Common myeloid progenitor, CD34-positive (primary cell): Measurements from ENCODE around the gene ALOX5AP. TPM values are rescaled to one million over a fixed set of nuclear protein-coding genes. Genes with fewer than 3 reads are reported as not detected.

Source experiments
- CTCF ChIA-PET: fragments of 350-600 bp; sonication (Branson Sonifier 250); formaldehyde crosslinking; loops from one replicate; lab custom pipeline; 2021; ENCODE audit warnings: antibody characterized with exemption; lab: Charles Lee
- POLR2A ChIA-PET: fragments of 350-600 bp; sonication (Branson Sonifier 250); formaldehyde crosslinking; loops from one replicate; lab custom pipeline; 2021; ENCODE audit warnings: antibody characterized with exemption; lab: Charles Lee
- DNase-seq, 3 donors: peaks; one replicate each; pipeline versions ENCODE4 v3.0.0 to v3.0.0-alpha.2; 2013
- H3K27ac ChIP-seq, 2 experiments: 1 replicate in 1 of 2; 2 replicates in 1 of 2; pipeline ENCODE4 v1.7.0; 2013; ENCODE audit warnings: inconsistent platforms in 2 of 2, low read length in 2 of 2, mild to moderate bottlenecking in 2 of 2, low read depth in 1 of 2, moderate library complexity in 1 of 2; ENCODE audit not compliant: severe bottlenecking in 2 of 2, insufficient read depth in 1 of 2, poor library complexity in 1 of 2
- H3K27me3 ChIP-seq, 5 experiments: replicated peaks in 2 of 5; 1 replicate in 3 of 5; 2 replicates in 2 of 5; pipeline versions ENCODE4 v1.6.1 to v1.7.0; 2013; ENCODE audit warnings: low read length in 4 of 5, mild to moderate bottlenecking in 2 of 5, moderate library complexity in 2 of 5, inconsistent platforms in 1 of 5; ENCODE audit not compliant: insufficient read depth in 5 of 5, control insufficient read depth in 4 of 5
- H3K36me3 ChIP-seq, 4 experiments: 1 replicate in 2 of 4; 2 replicates in 2 of 4; pipeline versions ENCODE4 v1.6.1 to v1.7.0; 2013; ENCODE audit warnings: low read length in 3 of 4, control low read depth in 1 of 4, mild to moderate bottlenecking in 1 of 4; ENCODE audit not compliant: control insufficient read depth in 4 of 4, insufficient read depth in 4 of 4
- H3K4me1 ChIP-seq, 4 experiments: 1 replicate in 3 of 4; 2 replicates in 1 of 4; pipeline versions ENCODE4 v1.6.1 to v1.7.1; 2013; ENCODE audit warnings: low read length in 3 of 4, mild to moderate bottlenecking in 3 of 4, control low read depth in 1 of 4, inconsistent platforms in 1 of 4, moderate library complexity in 1 of 4; ENCODE audit not compliant: control insufficient read depth in 4 of 4, insufficient read depth in 4 of 4; ENCODE audit errors: control extremely low read depth in 1 of 4
- H3K4me3 ChIP-seq, 7 experiments: 1 replicate in 4 of 7; 2 replicates in 3 of 7; pipeline versions ENCODE4 v1.5.1 to v1.7.0; 2013; ENCODE audit warnings: mild to moderate bottlenecking in 7 of 7, low read length in 6 of 7, moderate library complexity in 6 of 7, inconsistent platforms in 2 of 7, low read depth in 2 of 7, control low read depth in 1 of 7; ENCODE audit not compliant: insufficient read depth in 4 of 7, control insufficient read depth in 1 of 7; ENCODE audit errors: extremely low read depth in 1 of 7
- H3K9me3 ChIP-seq, 5 experiments: 1 replicate in 4 of 5; 2 replicates in 1 of 5; pipeline versions ENCODE4 v1.6.1 to v1.7.1; 2013; ENCODE audit warnings: low read length in 4 of 5, mild to moderate bottlenecking in 2 of 5, inconsistent platforms in 1 of 5, low read depth in 1 of 5, moderate library complexity in 1 of 5; ENCODE audit not compliant: control insufficient read depth in 4 of 5, insufficient read depth in 2 of 5; ENCODE audit errors: control extremely low read depth in 1 of 5
- WGBS: methylation state at CpG from one replicate; pipeline ENCODE4 v1.1.5; 2013; ENCODE audit not compliant: insufficient coverage; 5-methylcytosine and 5-hydroxymethylcytosine counted together
- polyA plus RNA-seq: library from polyadenylated mRNA; unstranded; fragments of 120-200 nt; gene quantifications from one replicate; pipeline ENCODE4 v1.2.1, GENCODE V29; 2013

ALOX5AP gene
- polyA plus RNA-seq = 10.7 TPM

- H3K9me3 ChIP-seq = no peaks in the 10 kb centered on the region
- no peaks in the 10 kb centered on the region for H3K36me3 ChIP-seq
- ChIA-PET CTCF (interaction anchor here (1.3 to 2.5 kb wide), 2 partner anchors 12 to 19 kb away, joined by 5 to 6 read pairs; no protein-coding TSS in a partner anchor), POLR2A (interaction anchor here (0.7 kb wide), 1 partner anchor 30 kb away, joined by 3 read pairs; no protein-coding TSS in a partner anchor)
- peak within 1 kb of the TSS in 3 of 7 experiments; percentile 48 to 85 (median 50) for H3K4me3 ChIP-seq
- no peaks in the 10 kb centered on the region for H3K27me3 ChIP-seq
- peak; percentile 68 to 87 (median 84) for DNase-seq
- H3K4me1 ChIP-seq = peaks cover 41 to 63% (median 55%) of the 10 kb centered on the region in 4 experiments
- H3K27ac ChIP-seq = no peak within 1 kb of the TSS
- WGBS = 50% methylated on average over 3 of the region's 6 CpGs
These were observed at the start of gene ALOX5AP for GRCh38 chr13:30735025-30735871. ALOX5AP (plus strand) TSS chr13:30735543; CDS start chr13:30735606, 63 bp downstream.

GRCh38 chr13:30685987-30686386 lies 49.4 kb upstream of the ALOX5AP start:
- peaks cover 0 to 7% (median 2%) of the 10 kb centered on the region in 4 experiments for H3K4me1 ChIP-seq
- no peaks in the 10 kb centered on the region for H3K9me3 ChIP-seq
- ChIA-PET CTCF (no interaction called here), POLR2A (no interaction called here)
- H3K27me3 ChIP-seq = no peaks in the 10 kb centered on the region
- H3K4me3 ChIP-seq = no peak overlapping the region
- H3K36me3 ChIP-seq = no peaks in the 10 kb centered on the region
- H3K27ac ChIP-seq = no peak overlapping the region
- WGBS = 100% methylated on average over 1 of the region's 2 CpGs
- DNase-seq = no peak

GRCh38 chr13:30687601-30688000 lies 47.7 kb upstream of the ALOX5AP start:
- H3K27me3 ChIP-seq = no peaks in the 10 kb centered on the region
- no peaks in the 10 kb centered on the region for H3K9me3 ChIP-seq
- H3K27ac ChIP-seq = no peak overlapping the region
- ChIA-PET CTCF (interaction anchor here (1.2 to 1.7 kb wide), 2 partner anchors 9 to 116 kb away, joined by 5 to 6 read pairs; no protein-coding TSS in a partner anchor), POLR2A (no interaction called here)
- H3K4me3 ChIP-seq = no peak overlapping the region
- DNase-seq = no peak
- peaks cover 0 to 7% (median 2%) of the 10 kb centered on the region in 4 experiments for H3K4me1 ChIP-seq
- WGBS = 100% methylated on average over 1 of the region's 3 CpGs
- H3K36me3 ChIP-seq = no peaks in the 10 kb centered on the region

- WGBS = over 99% methylated on average over 12 of the region's 14 CpGs
- POLR2A ChIA-PET = no interaction called here
- H3K4me3 ChIP-seq = peak overlapping the region in 2 of 7 experiments; percentile 47 to 70
These were observed 45.6 kb upstream of the ALOX5AP start for GRCh38 chr13:30689752-30690151.

GRCh38 chr13:30690282-30691188 lies 44.8 kb upstream of the ALOX5AP start:
- WGBS = 55% methylated on average over 15 of the region's 21 CpGs
- Histone ChIP-seq H3K9me3 (no peaks in the 10 kb centered on the region), H3K36me3 (no peaks in the 10 kb centered on the region), H3K27ac (no peak overlapping the region), H3K4me1 (peaks cover 2 to 11% (median 5%) of the 10 kb centered on the region in 4 experiments), H3K27me3 (no peaks in the 10 kb centered on the region), H3K4me3 (peak overlapping the region in 4 of 7 experiments; percentile 35 to 70 (median 52))
- ChIA-PET CTCF (interaction anchor here (0.6 to 1.7 kb wide), 4 partner anchors 9 to 105 kb away, joined by 3 to 5 read pairs (median 3); no protein-coding TSS in a partner anchor), POLR2A (interaction anchor here (0.6 to 1.0 kb wide), 2 partner anchors 21 to 163 kb away, joined by 3 to 4 read pairs; no protein-coding TSS in a partner anchor)
- DNase-seq = peak in 2 of 3 donors; percentile 35 to 52

More at GRCh38 chr13:30689752-30690151, 45.6 kb upstream of the ALOX5AP start:
- Histone ChIP-seq H3K36me3 (no peaks in the 10 kb centered on the region), H3K9me3 (no peaks in the 10 kb centered on the region), H3K27ac (no peak overlapping the region), H3K27me3 (no peaks in the 10 kb centered on the region), H3K4me1 (peaks cover 0 to 7% (median 2%) of the 10 kb centered on the region in 4 experiments)
- DNase-seq = no peak
- CTCF ChIA-PET = interaction anchor here (1.1 to 1.7 kb wide), 3 partner anchors 8 to 106 kb away, joined by 3 to 5 read pairs (median 3); no protein-coding TSS in a partner anchor

GRCh38 chr13:30692113-30692512 lies 43.2 kb upstream of the ALOX5AP start:
- Histone ChIP-seq H3K36me3 (no peaks in the 10 kb centered on the region), H3K27me3 (no peaks in the 10 kb centered on the region), H3K27ac (no peak overlapping the region), H3K9me3 (no peaks in the 10 kb centered on the region), H3K4me3 (no peak overlapping the region), H3K4me1 (peaks cover 3 to 25% (median 16%) of the 10 kb centered on the region in 4 experiments)
- ChIA-PET CTCF (no interaction called here), POLR2A (no interaction called here)
- no peak for DNase-seq
- no CpG with 5 or more reads among the region's 1 CpG for WGBS
